Measurements from ENCODE around the gene NOTCH1.

NOTCH1 gene

GRCh38 chr9:136482793-136483588 lies 62.9 kb downstream of the NOTCH1 start, which contains the start of gene SEC16A:
TSS of gene SEC16A (minus strand) at chr9:136483040. CDS start at chr9:136477615, 5,425 bp downstream.
- peak; percentile 99 for DNase-seq

GRCh38 chr9:136482046-136482792 lies 63.6 kb downstream of the NOTCH1 start:
- DNase-seq = no peak

- DNase-seq = no peak
Measured at GRCh38 chr9:136481558-136481957, 64.3 kb downstream of the NOTCH1 start.

GRCh38 chr9:136476369-136477150 lies 69.3 kb downstream of the NOTCH1 start:
- DNase-seq = no peak

GRCh38 chr9:136474974-136475865 lies 70.6 kb downstream of the NOTCH1 start:
- no peak for DNase-seq

GRCh38 chr9:136474021-136474640 lies 71.7 kb downstream of the NOTCH1 start:
- DNase-seq = no peak

- DNase-seq = no peak
Measured at GRCh38 chr9:136473354-136473721, 72.5 kb downstream of the NOTCH1 start.

GRCh38 chr9:136472640-136473353 lies 73.1 kb downstream of the NOTCH1 start:
- no peak for DNase-seq

GRCh38 chr9:136471802-136472487 lies 73.9 kb downstream of the NOTCH1 start:
- DNase-seq = no peak

GRCh38 chr9:136470792-136471469 lies 74.9 kb downstream of the NOTCH1 start:
- DNase-seq = no peak

GRCh38 chr9:136470356-136470755 lies 75.5 kb downstream of the NOTCH1 start:
- DNase-seq = no peak

- DNase-seq = no peak
Measured at GRCh38 chr9:136467766-136468165, 78.1 kb downstream of the NOTCH1 start.

- DNase-seq = no peak
Measured at GRCh38 chr9:136466155-136466541, 79.7 kb downstream of the NOTCH1 start.

- DNase-seq = no peak
Measured at GRCh38 chr9:136465500-136466154, 80.2 kb downstream of the NOTCH1 start.

GRCh38 chr9:136464241-136464640 lies 81.6 kb downstream of the NOTCH1 start:
- no peak for DNase-seq

GRCh38 chr9:136463578-136463977 lies 82.3 kb downstream of the NOTCH1 start:
- DNase-seq = no peak

GRCh38 chr9:136462664-136463063 lies 83.2 kb downstream of the NOTCH1 start:
- no peak for DNase-seq

GRCh38 chr9:136460772-136461325 lies 85.0 kb downstream of the NOTCH1 start:
- no peak for DNase-seq

GRCh38 chr9:136459425-136459824 lies 86.4 kb downstream of the NOTCH1 start:
- DNase-seq = no peak

Data from activated CD4-positive, alpha-beta T cell treated with anti-CD3 and anti-CD28 coated beads for 1 hour (primary cell).